ENCODE data around the gene PLXNA2. TPM values are rescaled to one million over a fixed set of nuclear protein-coding genes. Genes with fewer than 3 reads are reported as not detected.

Gene PLXNA2
- total RNA-seq, 6 experiments from 2014 or later, result 20.9 to 29.9 (median 28.1) TPM

GRCh38 chr1:208009303-208009702 lies 234.9 kb downstream of the PLXNA2 start:
- no peak for TF ChIP-seq CTCF (IDR thresholded peaks at IDR 0.05)
- no peaks in the 10 kb centered on the region for H3K27me3 Mint-ChIP-seq (ENCODE audit: insufficient read depth)
- no peak overlapping the region for H3K27ac Mint-ChIP-seq

GRCh38 chr1:208008534-208008933 lies 235.7 kb downstream of the PLXNA2 start:
- H3K36me3 Mint-ChIP-seq (ENCODE audit: low read depth), result 0 out of 2 replicates have a peak, but pooled peaks cover 3% of the 10 kb centered on the region
- DNase-seq, result no peak
- no peak for TF ChIP-seq CTCF (IDR thresholded peaks at IDR 0.05)
- peak overlapping the region; percentile 27; the same call in 1 of the 2 replicates for H3K4me3 Mint-ChIP-seq
- H3K27ac Mint-ChIP-seq, result peak overlapping the region; percentile 69
- H3K4me1 Mint-ChIP-seq (ENCODE audit: low read depth), result peaks cover 41% of the 10 kb centered on the region
- H3K27me3 Mint-ChIP-seq (ENCODE audit: insufficient read depth), result no peaks in the 10 kb centered on the region
- H3K9me3 Mint-ChIP-seq, result no peaks in the 10 kb centered on the region

More at GRCh38 chr1:208009303-208009702, 234.9 kb downstream of the PLXNA2 start:
- Mint-ChIP-seq H3K9me3 (no peaks in the 10 kb centered on the region), H3K4me3 (no peak overlapping the region), H3K4me1 (ENCODE audit: low read depth) (peaks cover 41% of the 10 kb centered on the region), H3K36me3 (ENCODE audit: low read depth) (0 out of 2 replicates have a peak, but pooled peaks cover 3% of the 10 kb centered on the region)
- DNase-seq, result no peak

GRCh38 chr1:208007938-208008342 lies 236.2 kb downstream of the PLXNA2 start:
- Mint-ChIP-seq H3K9me3 (no peaks in the 10 kb centered on the region), H3K27ac (peak overlapping the region; percentile 69), H3K27me3 (ENCODE audit: insufficient read depth) (no peaks in the 10 kb centered on the region), H3K4me3 (peak overlapping the region; percentile 27), H3K36me3 (ENCODE audit: low read depth) (0 out of 2 replicates have a peak, but pooled peaks cover 3% of the 10 kb centered on the region), H3K4me1 (ENCODE audit: low read depth) (peaks cover 41% of the 10 kb centered on the region)
- no peak for TF ChIP-seq CTCF (IDR thresholded peaks at IDR 0.05)
- DNase-seq, result peak; percentile 73

GRCh38 chr1:208007319-208007937 lies 236.8 kb downstream of the PLXNA2 start:
- Mint-ChIP-seq H3K27ac (peak overlapping the region; percentile 69), H3K9me3 (no peaks in the 10 kb centered on the region), H3K36me3 (ENCODE audit: low read depth) (0 out of 2 replicates have a peak, but pooled peaks cover 3% of the 10 kb centered on the region), H3K4me3 (peak overlapping the region; percentile 27; the same call in 1 of the 2 replicates), H3K27me3 (ENCODE audit: insufficient read depth) (peaks cover 3% of the 10 kb centered on the region; the same call in 1 of the 2 replicates), H3K4me1 (ENCODE audit: low read depth) (peaks cover 41% of the 10 kb centered on the region)
- DNase-seq, result no peak
- TF ChIP-seq CTCF (IDR thresholded peaks at IDR 0.05), result no peak

- Mint-ChIP-seq H3K4me1 (ENCODE audit: low read depth) (peaks cover 41% of the 10 kb centered on the region), H3K4me3 (no peak overlapping the region), H3K9me3 (no peaks in the 10 kb centered on the region), H3K27ac (no peak overlapping the region), H3K27me3 (ENCODE audit: insufficient read depth) (peaks cover 3% of the 10 kb centered on the region; the same call in 1 of the 2 replicates), H3K36me3 (ENCODE audit: low read depth) (0 out of 2 replicates have a peak, but pooled peaks cover 3% of the 10 kb centered on the region)
- no peak for TF ChIP-seq CTCF (IDR thresholded peaks at IDR 0.05)
- DNase-seq, result no peak
These were observed 237.8 kb downstream of the PLXNA2 start for GRCh38 chr1:208006258-208006920.
